HG02798 (cell line): ENCODE data around the gene BAZ1B.
"Not testable (repeated sequence)": the region's sequence is repeated elsewhere in the genome, so short reads cannot be mapped to it uniquely, and the experiment has no call there.

Experiments
- ATAC-seq: cut with Tn5 transposase; IDR thresholded peaks from one replicate; pipeline ENCODE4 v1.9.1; 2021; ENCODE audit warnings: mild to moderate bottlenecking; ENCODE audit not compliant: unreplicated experiment, poor library complexity

BAZ1B gene

GRCh38 chr7:73539709-73540108, 17.6 kb upstream of the BAZ1B start:
- no peak for ATAC-seq

- not testable (repeated sequence) for ATAC-seq
Observed at GRCh38 chr7:73538510-73538909, 16.4 kb upstream of the BAZ1B start.

GRCh38 chr7:73537051-73537450, 15.0 kb upstream of the BAZ1B start:
- no peak for ATAC-seq

GRCh38 chr7:73536479-73536878, 14.4 kb upstream of the BAZ1B start:
- ATAC-seq: no peak

GRCh38 chr7:73535918-73536317, 13.8 kb upstream of the BAZ1B start:
- ATAC-seq: not testable (repeated sequence)

- ATAC-seq: no peak
Observed at GRCh38 chr7:73533742-73534141, 11.6 kb upstream of the BAZ1B start.

- no peak for ATAC-seq
Observed at GRCh38 chr7:73532224-73532623, 10.1 kb upstream of the BAZ1B start.

- no peak for ATAC-seq
Observed at GRCh38 chr7:73530800-73531199, 8.7 kb upstream of the BAZ1B start.

- ATAC-seq: no peak
Observed at GRCh38 chr7:73526896-73527821, 5.1 kb upstream of the BAZ1B start.

- ATAC-seq: not testable (repeated sequence)
Observed at GRCh38 chr7:73526158-73526494, 4.0 kb upstream of the BAZ1B start.

- ATAC-seq: peak; percentile 50
Observed at GRCh38 chr7:73521636-73522104, 423 bp downstream of the BAZ1B start.

GRCh38 chr7:73520673-73521635, 1.1 kb downstream of the BAZ1B start:
- ATAC-seq: peak; percentile 6

- no peak for ATAC-seq
Observed at GRCh38 chr7:73519867-73520672, 2.0 kb downstream of the BAZ1B start.

- ATAC-seq: no peak
Observed at GRCh38 chr7:73518470-73518869, 3.6 kb downstream of the BAZ1B start.

GRCh38 chr7:73517241-73517995, 4.7 kb downstream of the BAZ1B start:
- no peak for ATAC-seq

- no peak for ATAC-seq
Observed at GRCh38 chr7:73515178-73515577, 6.9 kb downstream of the BAZ1B start.

GRCh38 chr7:73512018-73512780, 9.9 kb downstream of the BAZ1B start:
- ATAC-seq: no peak

- ATAC-seq: no peak
Observed at GRCh38 chr7:73509463-73509862, 12.6 kb downstream of the BAZ1B start.

- ATAC-seq: no peak
Observed at GRCh38 chr7:73507556-73507955, 14.5 kb downstream of the BAZ1B start.
